ENCODE measurements around the gene CMSS1.

GRCh38 chr3:100060685-100061484 lies 243.2 kb downstream of the CMSS1 start:
- TF ChIP-seq SP1 (IDR thresholded peaks at IDR 0.05; ENCODE audit: low read depth) (no peak), CBX3 (IDR thresholded peaks at IDR 0.05; ENCODE audit: low read depth) (no peak), CTCF (IDR thresholded peaks at IDR 0.05 in 2 of 3, conservative IDR thresholded peaks at IDR 0.05 in 1 of 3; ENCODE audit: borderline replicate concordance in 1 of 3, insufficient read depth in 1 of 3, low read depth in 2 of 3, low read length in 2 of 3) (no peak), SIN3A (IDR thresholded peaks at IDR 0.05; ENCODE audit: low read depth) (no peak), EZH2 (IDR thresholded peaks at IDR 0.05) (no peak), CEBPB (IDR thresholded peaks at IDR 0.05; ENCODE audit: low read depth) (no peak), POLR2AphosphoS5 (IDR thresholded peaks at IDR 0.05; ENCODE audit: low read depth, low read length) (no peak), EZH2phosphoT487 (IDR thresholded peaks at IDR 0.05; ENCODE audit: borderline replicate concordance) (no peak), REST (IDR thresholded peaks at IDR 0.05; ENCODE audit: low read depth) (no peak)
